NCI-H1694 (cell line): ENCODE results near the gene AP1G2.

Source experiments
- DNase-seq: peaks from one replicate; lab custom pipeline; 2025; lab: John Stamatoyannopoulos, UW

Gene AP1G2

GRCh38 chr14:23557521-23557920, 10.1 kb downstream of the AP1G2 start:
- no peak for DNase-seq

DNA sequence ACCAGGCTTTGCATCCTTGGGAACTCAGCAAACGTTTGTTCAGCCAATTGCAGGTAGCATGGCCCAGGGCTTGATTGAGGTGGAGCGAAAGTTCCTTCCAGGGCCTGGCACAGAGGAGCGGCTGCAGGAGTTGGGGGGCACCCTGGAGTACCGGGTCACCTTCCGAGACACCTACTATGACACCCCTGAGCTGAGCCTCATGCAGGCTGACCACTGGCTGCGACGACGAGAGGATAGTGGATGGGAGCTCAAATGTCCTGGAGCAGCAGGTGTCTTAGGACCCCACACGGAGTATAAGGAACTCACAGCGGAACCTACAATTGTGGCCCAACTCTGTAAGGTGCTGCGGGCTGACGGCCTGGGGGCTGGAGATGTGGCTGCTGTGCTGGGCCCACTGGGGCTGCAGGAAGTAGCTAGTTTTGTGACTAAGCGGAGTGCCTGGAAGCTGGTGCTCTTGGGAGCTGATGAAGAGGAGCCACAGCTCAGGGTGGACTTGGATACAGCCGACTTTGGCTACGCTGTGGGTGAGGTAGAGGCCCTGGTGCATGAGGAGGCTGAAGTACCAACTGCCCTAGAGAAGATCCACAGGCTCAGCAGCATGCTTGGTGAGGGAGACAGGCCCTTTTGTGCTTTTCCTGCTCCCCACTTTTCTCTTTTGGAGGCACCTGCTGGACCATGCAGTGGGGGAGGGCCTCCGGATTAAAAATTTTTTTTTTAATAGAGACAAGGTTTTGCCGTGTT, 10.7 kb downstream of the AP1G2 start:
- no peak for DNase-seq

GRCh38 chr14:23555882-23556699, 11.5 kb downstream of the AP1G2 start, which contains the start of gene THTPA:
TSS of gene THTPA (plus strand) at chr14:23556271. CDS start at chr14:23556758, 487 bp downstream.
- peak; percentile 84 for DNase-seq

GRCh38 chr14:23555533-23555881, 12.1 kb downstream of the AP1G2 start:
- no peak for DNase-seq

GRCh38 chr14:23551266-23552028, 16.1 kb downstream of the AP1G2 start, which contains the start of gene ZFHX2:
TSS of gene ZFHX2 (minus strand) at chr14:23551765. CDS start at chr14:23535325, 16,440 bp downstream.
- peak; percentile 71 for DNase-seq

DNA sequence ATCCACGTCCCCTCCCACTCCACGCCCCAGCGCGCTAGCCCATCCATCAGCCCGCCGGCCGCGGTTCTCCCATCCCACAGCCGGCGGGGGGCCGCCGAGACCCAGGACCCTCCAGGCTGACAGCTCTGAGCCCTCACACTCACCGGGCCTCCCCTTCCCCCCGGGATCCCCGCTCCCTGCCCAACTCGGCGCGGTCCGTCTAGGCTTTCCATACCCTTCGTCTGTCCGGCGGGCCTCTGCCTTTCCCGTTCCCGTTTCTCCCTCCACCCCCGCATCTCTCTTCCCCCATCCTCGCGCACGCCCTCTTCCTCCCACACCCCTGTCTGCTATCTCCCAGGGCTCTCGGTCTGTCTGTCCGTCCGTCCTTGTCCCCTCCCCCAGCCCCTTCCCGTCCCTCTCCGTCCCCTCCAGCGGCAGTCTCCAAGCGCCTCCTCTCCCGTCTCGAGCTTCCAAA, 16.8 kb downstream of the AP1G2 start:
- no peak for DNase-seq

DNA sequence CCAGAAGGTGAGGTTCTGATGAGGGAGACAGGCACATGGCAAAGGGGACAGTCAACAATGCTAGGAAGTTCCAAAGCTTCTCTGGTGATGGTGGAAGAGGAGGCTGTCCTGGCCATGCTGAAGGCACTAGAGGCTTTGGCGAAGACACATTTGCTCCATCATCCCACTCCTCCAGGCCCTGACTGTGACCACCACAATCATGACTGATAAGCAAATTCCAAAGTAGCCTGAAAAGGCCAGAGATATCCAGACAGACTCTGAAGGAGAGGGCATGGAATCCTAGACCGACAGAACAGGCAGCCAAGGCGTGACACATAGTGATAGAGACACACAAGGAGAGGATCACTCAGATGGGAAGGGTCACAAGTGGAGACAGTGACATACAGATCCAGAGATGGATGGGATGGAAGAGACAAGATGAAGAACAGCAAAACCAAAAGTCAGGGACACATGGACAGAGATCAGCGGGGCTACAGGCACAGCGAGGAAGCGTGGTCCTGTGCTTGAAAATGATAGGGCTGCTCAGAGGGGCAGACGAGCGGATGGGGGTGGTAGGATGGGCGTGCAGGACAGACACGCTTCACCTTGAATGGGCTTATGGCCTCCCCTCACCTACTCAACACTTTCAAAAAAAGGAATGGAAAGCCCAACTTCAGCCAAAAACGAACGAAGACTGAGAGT, 17.3 kb downstream of the AP1G2 start:
- no peak for DNase-seq

DNA sequence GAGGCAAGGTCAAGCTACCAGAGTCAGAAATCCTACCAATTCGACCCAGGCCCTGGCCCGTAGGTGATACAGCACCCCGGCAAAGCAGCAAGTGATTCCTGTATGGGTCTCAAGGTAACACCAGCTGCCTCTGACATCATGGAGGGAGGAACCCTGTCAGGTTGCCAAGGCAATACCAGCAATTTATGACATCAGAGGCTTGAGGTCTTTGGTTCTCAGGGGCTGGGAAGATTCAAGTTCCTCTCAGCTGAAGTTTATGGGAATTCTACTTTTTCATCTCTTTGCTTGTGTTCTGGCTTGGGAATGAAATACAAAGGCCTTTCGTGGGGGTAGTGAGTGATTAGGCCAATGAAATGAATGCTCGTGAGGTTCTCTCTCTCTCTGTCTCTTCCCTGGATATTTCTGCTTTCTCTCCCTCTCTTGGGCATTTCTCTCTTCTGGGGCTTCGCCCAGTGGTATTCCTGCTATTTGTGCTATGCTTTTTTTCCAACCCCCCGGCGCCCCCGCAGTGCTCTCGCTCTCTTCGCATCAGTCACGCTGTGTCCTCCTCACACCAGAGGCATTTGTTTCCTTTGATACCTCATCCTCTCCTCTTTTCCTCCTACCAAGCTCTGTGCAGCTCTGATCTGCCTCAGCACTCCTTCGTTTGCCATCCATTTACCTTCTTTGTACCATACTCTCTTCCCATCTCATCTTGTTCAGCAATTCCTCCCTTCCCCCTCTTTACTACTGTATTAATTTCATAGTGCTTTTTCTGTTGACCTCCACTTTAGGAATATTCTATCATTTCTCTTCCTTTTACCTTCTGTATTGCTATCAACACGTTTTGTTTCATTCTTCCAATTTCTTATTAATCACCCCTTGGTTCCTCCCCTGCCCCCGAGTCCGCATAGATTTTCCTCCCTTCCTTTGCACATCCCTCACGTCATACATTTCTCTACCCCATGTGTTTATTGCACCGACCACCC, 19.0 kb downstream of the AP1G2 start:
- DNase-seq = no peak

DNA sequence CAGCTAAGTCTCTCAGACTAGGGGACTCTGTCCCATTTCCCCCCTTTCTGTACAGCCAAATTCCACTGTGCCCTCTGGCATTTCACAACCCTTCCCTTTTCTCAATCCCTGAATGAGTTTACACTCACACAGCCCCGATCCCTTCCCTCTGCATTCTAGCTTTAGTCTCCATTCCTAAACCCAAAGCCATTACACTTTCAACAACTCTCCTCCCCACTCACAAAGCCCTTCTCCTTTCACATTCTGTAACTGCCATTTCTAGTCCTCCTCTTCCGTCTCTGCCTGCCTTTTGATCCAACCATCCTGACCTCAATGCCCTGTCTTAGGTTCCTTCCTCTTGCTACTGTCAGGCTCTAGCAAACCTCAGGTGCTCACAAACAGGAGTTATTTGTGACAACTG, 19.7 kb downstream of the AP1G2 start:
- no peak for DNase-seq

DNA sequence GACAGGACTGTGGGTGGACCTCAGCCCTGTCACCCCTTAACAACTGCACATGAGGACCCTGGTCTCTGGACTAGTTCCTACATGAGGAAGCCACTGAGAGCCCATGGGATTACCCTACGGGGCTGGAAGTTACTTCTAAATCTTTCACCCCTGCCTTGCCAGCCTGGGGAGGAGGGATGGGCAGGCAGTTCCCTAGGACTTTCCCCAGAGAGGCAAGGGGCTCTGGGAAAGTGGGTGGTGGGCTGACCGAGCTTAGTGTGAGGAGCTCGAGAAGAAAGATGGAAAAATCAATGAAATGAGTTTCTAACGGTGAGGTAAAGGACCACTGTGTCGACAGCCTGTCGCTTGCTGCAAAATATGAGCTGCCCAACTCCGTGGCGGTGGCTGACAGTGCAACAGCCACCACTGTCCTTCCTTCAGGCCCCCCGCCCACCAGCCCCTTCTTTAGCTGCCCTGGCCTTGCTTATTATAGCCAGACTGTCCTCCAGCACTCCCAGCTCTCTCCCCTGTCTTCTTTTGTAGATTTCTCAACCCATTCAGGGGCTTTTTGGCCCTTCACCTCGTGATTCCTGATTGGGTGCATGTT, 21.0 kb downstream of the AP1G2 start:
- DNase-seq = no peak

DNA sequence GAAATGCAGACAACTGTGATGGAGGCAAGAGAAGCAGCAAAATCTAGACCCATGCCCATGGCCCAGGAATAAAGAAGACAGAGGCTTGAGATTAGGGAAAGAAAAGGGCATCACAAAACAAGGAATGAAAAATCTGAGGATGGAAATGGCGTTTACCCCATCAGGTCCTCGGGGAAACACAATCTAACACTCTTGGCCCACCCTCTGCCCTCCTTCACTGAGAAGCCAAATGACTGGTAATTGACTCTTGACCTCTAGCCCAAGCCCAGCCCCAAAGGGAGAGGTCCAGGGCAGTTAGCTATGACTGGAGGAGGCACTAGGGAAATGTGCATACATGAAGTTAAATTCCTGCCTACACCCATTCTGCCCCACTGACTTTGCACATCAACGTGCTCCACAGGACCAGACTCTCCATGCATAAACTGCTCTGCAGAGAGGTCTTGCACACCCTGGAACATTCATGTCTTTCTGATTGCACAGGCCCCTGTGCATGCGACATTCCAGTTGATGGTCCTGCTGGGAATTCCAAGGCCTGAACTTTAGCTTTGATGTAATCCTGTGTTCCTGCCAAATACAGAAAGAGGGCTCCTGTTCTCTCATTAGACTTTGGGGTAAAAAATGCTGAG, 21.7 kb downstream of the AP1G2 start:
- DNase-seq = no peak

- DNase-seq = no peak
Observed at GRCh38 chr14:23544511-23545447, 22.8 kb downstream of the AP1G2 start.

- no peak for DNase-seq
Observed at GRCh38 chr14:23543403-23543802, 24.2 kb downstream of the AP1G2 start.

GRCh38 chr14:23542261-23542660, 25.3 kb downstream of the AP1G2 start:
- DNase-seq = no peak

DNA sequence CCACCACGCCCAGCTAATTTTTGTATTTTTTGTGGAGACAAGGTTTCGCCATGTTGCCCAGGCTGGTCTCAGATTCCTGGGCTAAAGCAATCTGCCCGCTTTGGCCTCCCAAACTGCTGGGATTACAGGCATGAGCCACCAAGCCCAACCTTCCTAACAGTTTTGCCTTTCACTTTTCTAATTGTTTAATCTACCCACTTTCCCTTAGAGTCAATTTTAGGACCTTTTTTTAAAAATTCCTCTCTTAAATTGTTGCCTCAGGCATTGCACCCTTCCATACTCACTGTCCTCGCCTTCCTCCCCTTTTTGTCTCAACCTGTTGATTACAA, 27.5 kb downstream of the AP1G2 start:
- no peak for DNase-seq

GRCh38 chr14:23539248-23540140, 28.1 kb downstream of the AP1G2 start:
- peak; percentile 80 for DNase-seq

DNA sequence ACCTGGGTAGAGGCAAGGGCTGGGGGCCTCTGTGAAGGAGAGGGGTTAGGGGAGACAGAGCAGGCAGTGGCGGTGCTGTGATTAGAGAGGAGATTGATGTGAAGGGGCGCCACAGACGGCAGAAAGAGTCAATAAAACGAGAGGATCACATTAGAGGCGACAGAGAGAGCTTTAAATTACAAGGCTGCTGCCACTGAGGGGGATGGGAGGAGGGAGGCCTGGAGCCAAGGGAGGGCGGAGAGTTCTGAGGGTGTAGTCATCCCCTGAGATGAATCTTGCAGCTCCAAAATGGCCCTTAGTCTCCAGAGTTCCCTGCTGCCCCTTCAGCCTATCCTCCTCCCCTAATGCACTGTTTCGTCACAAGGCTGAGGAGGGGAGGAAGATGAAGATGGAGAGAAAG, 28.8 kb downstream of the AP1G2 start:
- DNase-seq = peak; percentile 79
